ENCODE results near the gene GAL3ST1. TPM values are rescaled to one million over a fixed set of nuclear protein-coding genes. Genes with fewer than 3 reads are reported as not detected.
A peak's percentile ranks its signal among the peaks of the same experiment; 100 is the strongest.
"Not testable (repeated sequence)": the region's sequence is repeated elsewhere in the genome, so short reads cannot be mapped to it uniquely, and the experiment has no call there.

GAL3ST1 gene, protein sequence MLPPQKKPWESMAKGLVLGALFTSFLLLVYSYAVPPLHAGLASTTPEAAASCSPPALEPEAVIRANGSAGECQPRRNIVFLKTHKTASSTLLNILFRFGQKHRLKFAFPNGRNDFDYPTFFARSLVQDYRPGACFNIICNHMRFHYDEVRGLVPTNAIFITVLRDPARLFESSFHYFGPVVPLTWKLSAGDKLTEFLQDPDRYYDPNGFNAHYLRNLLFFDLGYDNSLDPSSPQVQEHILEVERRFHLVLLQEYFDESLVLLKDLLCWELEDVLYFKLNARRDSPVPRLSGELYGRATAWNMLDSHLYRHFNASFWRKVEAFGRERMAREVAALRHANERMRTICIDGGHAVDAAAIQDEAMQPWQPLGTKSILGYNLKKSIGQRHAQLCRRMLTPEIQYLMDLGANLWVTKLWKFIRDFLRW
- 6.0 TPM for polyA plus RNA-seq (ENCODE audit: insufficient read length)

DNA sequence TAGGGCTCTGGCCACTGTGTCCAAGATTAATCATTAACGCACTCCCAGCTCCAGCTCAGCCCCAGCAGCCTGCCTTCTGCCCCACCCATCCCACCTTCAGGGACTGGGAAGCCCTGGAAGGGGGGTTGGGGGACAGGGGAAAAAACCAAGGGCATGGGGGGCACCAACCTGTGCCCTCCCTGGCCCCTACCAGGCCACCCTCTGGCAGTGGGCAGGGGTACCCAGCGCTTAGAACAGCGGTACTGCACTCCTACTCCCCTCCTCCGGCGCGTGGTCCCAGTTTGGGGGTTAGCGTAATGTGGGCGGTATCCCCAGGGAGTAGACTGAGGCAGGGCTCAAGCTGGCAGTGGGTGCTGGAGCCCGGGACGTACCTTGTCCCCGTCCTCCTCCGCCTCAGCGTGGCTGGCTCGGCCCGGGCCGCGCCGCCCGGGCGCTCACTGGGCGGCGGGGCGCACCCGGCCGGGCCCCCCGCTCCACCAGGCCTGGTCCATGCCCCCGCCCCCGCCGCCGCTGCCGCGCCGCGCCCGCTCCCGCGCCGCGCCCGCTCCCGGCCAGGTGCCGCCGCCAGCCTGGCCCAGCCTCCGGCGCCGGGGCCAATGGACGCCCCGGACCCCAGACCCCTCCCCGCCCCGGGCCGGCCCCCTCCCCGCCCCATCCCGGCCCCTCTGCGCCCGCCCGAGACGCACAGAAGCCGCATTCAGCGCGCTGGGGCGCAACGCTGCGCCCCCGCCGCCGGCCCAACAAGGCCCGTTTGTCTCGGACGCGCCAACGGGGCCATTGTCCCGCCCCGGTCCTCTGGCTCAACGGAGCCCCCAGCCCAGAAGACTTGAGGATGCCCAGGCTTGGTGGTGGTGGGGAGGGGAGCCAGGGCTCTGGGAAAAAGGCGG lies at the start of gene GAL3ST1:
Gene GAL3ST1 (minus strand): TSS at position 571 of the 887 bp plus-strand sequence. CDS start 17,273 bp downstream, outside the sequence.
- no peak for DNase-seq (ENCODE audit: low read depth)

DNA sequence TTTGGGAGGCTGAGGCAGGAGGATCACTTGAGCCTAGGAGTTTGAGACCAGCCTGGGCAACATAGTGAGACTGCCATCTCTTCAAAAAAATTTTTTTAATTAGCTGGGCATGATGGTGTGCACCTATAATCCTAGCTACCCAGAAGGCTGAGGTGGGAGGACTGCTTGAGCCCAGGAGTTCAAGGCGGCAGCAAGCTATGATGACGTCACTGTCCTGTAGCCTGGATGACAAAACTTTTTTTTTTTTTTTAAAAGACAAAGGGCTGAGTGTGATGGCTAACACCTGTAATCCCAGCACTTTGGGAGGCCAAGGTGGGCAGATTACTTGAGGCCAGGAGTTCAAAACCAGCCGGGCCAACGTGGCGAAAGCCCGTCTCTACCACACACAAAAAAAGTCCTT lies 45.4 kb upstream of the GAL3ST1 start:
- not testable (repeated sequence) for DNase-seq (ENCODE audit: low read depth)

DNA sequence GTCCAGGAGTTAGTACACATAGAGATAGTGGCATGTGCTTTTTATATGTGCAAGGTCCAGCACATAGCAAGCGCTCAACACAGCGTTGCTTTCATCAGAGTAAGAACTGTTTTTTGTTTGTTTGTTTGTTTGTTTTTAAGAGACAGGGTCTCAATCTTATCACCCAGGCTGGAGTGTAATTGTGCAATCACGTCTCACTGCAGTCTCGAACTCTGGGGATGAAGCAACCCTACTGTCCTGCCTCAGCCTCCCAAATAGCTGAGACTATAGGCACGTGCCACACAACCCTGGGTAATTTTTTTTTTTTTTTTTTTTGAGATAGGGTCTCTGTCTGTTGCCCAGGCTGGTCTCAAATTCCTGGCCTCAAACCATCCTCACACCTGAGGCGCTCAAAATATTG lies 43.4 kb upstream of the GAL3ST1 start:
- DNase-seq (ENCODE audit: low read depth): no peak

GRCh38 chr22:30615543-30615954 lies 41.1 kb upstream of the GAL3ST1 start:
- DNase-seq (ENCODE audit: low read depth): no peak

- DNase-seq (ENCODE audit: low read depth): no peak
These were observed 40.4 kb upstream of the GAL3ST1 start for GRCh38 chr22:30614879-30615278.

DNA sequence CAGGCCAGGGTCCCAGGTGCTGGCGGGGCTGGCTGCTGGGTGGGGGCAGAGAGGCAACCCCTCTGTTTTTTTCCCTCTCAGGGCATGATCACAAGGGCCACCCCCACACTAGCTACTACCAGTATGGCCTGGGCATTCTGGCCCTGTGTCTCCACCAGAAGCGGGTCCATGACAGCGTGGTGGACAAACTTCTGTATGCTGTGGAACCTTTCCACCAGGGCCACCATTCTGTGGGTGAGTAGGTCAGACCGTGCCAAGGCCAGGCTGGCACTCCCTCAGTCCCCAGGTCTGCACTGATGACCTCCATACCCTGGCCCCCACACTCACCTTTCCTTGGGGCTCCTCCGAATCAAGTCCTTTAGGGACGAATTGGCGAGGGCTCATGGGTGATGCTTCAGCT lies 39.8 kb upstream of the GAL3ST1 start:
- DNase-seq (ENCODE audit: low read depth): no peak

GRCh38 chr22:30612789-30613188 lies 38.3 kb upstream of the GAL3ST1 start:
- no peak for DNase-seq (ENCODE audit: low read depth)

- no peak for DNase-seq (ENCODE audit: low read depth)
These were observed 36.7 kb upstream of the GAL3ST1 start for GRCh38 chr22:30611197-30611596.

GRCh38 chr22:30610299-30610698 lies 35.8 kb upstream of the GAL3ST1 start:
- no peak for DNase-seq (ENCODE audit: low read depth)

DNA sequence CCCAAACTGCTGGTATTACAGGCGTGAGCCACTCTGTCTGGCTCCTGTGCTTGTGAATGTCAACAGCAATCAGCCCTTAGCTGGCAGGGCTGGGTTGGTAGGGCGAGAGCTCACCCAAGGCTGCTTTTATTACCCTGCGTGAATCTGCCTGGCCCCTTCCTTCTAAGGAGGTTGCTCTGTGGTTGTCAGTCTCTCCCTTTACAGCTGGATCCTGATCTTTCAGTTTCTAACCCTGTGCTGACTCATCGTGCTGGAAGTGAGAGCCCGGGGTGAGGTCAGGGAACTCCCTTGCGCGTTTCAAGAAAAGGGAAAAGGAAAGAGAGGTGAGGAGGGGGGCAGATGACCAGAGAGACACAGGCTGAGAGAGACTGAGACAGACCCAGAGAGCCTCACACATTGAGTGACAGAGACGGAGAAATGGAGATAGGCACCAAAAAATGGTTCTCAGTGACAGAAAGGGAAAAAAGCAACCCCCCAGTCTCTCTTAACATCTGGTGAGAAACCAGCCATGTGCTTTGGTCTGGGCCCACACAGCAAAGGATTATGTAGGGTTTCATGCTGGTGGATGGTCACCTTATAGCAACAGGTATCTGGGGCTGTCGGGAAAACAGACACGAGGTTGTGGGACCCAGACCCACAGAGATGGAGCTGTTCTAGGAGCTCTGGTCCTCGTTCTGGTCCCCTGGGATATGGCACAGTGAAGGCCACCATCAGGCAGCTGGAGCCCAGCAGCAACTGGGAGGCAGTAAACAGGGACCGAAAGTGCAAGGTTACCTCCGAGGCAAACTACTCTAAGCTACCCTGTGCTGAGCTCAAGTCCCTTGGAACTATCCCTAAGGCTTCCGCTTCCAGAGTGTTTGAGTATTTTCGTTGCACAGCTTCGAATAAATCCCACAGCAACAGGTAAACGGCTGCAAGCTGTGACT lies 35.1 kb upstream of the GAL3ST1 start:
- DNase-seq (ENCODE audit: low read depth): no peak

DNA sequence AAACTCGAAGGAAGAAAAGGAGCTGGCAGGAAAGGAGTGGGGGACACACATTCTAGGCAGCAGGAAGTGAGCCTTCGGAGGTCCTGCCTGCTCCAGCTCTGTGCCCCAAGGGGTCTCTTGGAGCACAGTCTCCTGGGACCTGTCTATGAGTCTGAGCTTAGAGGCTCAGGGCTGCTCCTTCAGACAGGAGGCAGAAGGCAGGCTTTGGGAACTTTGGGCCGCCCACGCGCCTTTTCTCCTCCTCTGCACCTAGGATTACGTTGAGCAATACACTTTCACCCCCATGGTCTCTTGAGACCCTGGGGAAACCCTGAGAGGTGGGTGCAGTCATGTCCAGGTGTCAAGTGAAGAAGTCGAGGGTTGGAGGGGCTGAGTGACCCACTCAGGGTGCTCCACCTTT lies 33.5 kb upstream of the GAL3ST1 start:
- no peak for DNase-seq (ENCODE audit: low read depth)

- DNase-seq (ENCODE audit: low read depth): no peak
These were observed 33.0 kb upstream of the GAL3ST1 start for GRCh38 chr22:30607300-30607930.

DNA sequence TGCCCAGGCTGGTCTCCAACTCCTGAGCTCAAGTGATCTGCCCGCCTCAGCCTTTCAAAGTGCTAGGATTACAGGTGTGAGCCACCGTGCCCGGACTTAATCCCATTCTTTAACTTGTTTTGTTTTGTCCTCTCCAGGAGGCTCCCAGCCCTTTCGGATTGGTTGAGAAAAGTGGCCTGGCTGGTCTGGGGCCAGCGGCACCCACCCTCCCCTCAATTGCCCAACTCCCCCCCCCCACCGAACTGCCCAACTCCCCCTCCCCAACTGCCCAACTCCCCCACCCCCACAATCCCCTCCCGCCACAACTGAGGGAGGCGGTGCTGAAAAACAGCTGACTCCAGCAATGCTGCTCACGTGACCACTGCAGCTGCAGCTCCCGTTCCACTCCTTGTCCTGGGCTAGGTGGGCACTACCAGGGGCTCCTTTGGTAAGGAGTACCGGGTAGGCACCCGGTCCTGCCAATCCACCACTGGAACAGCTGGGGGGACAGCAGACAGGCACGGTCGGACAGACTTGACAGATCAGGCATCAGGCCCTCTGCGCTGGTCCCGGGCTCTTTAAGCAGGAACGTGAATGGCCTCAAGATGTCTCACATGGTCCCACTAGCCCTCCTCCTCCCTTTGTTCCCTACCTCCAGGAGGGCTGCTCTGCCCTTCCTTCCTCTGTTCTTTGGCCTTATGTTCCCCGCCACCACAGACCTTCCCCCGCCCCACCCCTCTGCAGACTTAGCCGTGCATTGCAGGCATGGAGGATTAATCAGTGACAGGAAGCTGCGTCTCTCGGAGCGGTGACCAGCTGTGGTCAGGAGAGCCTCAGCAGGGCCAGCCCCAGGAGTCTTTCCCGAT lies 32.2 kb upstream of the GAL3ST1 start, which contains the start of gene TCN2:
Gene TCN2 (plus strand): TSS at position 720 of the 845 bp plus-strand sequence. CDS start 158 bp downstream, outside the sequence.
- DNase-seq (ENCODE audit: low read depth): peak; percentile 34

- DNase-seq (ENCODE audit: low read depth): no peak
These were observed 31.1 kb upstream of the GAL3ST1 start for GRCh38 chr22:30605449-30606110.

DNA sequence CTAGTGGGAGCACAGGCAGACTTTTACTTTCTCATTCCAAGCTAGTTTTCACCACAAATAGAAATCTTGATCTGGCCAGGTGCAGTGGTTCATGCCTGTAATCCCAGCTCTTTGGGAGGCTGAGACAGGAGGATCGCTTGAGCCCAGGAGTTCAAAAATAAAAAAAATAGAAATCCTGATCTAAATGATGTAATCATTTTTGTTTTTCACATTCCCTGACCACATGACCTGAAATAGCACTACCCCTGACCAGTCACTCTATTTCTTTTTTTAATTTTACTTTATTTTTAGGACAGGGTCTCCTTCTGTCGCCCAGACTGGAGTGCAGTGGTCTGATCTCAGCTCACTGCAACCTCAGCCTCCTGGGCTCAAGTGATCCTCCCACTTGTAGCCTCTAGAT lies 30.3 kb upstream of the GAL3ST1 start:
- no peak for DNase-seq (ENCODE audit: low read depth)

- no peak for DNase-seq (ENCODE audit: low read depth)
These were observed 29.3 kb upstream of the GAL3ST1 start for GRCh38 chr22:30603801-30604200.

GRCh38 chr22:30602049-30602448 lies 27.6 kb upstream of the GAL3ST1 start:
- DNase-seq (ENCODE audit: low read depth): no peak

DNA sequence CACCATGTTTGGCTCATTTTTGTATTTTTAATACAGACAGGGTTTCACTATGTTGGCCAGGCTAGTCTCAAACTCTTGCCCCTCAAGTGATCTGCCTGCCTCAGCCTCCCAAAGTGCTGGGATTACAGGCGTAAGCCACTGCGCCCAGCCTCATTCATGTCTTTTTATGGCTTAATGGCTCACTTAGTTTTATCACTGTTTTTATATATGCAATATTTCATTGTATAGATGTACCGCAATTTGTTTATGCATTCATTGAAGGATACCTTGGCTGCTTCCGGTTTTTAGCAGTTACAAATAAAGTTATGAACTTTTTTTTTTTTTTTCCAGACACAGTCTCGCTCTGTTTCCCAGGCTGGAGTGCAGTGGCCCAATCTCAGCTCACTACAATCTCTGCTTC lies 27.0 kb upstream of the GAL3ST1 start:
- no peak for DNase-seq (ENCODE audit: low read depth)

DNA sequence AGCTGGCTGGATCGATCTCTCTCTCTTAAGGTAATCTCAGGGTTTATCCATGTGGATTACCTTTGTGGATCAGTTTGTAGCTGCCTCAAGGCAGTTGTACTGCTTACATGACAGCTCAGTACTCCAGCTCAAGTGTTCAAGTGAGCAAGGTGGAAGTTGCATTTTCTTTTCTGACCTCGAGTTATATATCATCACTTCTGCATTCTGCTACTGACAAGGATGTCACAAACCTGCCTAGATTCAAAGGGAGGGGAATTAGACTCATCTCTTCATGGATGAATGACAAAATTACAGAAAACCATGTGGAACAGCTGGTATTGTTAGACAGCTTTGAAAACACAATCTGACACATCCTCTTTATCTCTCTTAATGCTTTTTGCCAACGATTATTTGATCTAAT lies 26.5 kb upstream of the GAL3ST1 start:
- DNase-seq (ENCODE audit: low read depth): no peak
